ENCODE results near the gene SPAG5.

Gene SPAG5

DNA sequence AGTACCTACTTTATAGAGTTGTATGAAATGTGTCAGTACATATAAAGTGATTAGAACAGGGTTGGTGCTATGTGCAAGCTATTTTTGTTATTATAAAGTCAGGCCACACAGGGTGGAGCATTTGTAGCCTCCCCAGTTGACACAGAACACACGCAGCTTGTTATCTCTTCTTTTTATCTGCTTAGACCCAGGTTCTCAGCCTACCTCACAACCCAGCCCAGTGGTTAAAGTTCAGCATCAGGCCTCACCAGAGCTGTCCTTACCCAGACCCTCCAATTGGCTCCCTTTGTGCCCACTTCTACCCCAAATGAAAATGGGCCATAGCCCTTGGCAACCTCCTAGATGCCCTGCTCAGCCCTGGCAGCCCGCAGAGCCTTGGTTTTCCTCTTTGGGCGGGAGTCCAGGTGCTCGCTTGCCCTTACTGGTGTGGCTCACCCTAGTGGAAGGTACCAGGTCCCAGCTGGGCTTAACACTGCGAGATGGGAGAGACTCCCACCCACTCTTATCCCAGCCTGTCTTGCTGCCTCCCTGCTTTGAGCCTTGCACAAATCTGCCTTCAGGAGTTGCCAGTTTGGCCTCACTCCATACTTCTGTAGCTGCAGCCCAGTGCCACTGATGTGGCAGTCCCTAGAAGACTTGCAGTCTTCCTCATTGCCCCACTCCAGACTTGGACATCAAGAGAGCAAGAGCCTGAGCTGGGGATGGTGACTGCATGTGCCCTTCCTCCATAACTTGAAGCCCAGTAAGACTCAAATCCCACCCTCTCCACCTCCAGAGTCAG, 26.4 kb downstream of the SPAG5 start:
- H3K4me3 ChIP-seq (ENCODE audit: low read length) = peak overlapping the region; percentile 97
- TF ChIP-seq, protein P1, sequence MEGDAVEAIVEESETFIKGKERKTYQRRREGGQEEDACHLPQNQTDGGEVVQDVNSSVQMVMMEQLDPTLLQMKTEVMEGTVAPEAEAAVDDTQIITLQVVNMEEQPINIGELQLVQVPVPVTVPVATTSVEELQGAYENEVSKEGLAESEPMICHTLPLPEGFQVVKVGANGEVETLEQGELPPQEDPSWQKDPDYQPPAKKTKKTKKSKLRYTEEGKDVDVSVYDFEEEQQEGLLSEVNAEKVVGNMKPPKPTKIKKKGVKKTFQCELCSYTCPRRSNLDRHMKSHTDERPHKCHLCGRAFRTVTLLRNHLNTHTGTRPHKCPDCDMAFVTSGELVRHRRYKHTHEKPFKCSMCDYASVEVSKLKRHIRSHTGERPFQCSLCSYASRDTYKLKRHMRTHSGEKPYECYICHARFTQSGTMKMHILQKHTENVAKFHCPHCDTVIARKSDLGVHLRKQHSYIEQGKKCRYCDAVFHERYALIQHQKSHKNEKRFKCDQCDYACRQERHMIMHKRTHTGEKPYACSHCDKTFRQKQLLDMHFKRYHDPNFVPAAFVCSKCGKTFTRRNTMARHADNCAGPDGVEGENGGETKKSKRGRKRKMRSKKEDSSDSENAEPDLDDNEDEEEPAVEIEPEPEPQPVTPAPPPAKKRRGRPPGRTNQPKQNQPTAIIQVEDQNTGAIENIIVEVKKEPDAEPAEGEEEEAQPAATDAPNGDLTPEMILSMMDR (conservative IDR thresholded peaks at IDR 0.05; ENCODE audit: low read length) = no peak
- no peak for DNase-seq (ENCODE audit: low read depth)

DNA sequence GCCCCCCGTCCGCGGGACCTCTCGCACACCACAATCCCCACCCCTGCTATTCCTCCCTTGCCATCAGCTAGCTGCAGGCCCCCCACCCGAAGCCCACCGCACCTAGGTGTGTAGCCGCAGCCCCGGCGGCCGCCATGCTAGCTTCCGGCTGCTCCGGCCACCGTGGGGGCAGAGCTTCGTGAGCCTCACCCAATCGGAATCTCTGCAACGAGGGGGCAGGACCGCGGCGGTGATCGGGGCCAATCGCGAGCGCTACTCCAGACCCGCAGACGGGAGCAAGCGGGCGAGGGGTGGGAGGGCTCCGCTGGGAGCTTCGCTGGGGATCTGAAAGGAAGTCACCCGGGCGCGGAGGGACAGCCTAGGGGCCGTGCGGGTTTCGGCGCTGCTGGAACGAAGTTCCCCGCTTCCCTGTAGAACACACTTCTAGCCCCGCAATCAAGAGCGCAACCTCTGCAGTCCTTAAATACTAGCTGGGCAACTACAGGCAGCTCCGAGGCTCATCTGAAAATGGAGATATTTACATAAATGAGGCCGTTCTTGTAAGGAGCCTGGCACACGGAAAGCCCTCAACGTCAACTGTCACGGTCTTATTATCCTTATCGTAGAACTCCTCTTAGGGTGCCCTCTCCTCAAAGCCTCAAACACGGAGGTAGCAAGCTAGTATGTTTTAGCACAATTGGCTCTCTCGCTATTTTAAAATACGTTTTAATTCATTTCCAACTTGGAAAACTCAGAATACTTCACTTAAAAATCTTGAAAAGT, 27.3 kb downstream of the SPAG5 start, which contains the start of gene PIGS:
Gene PIGS, minus strand, starts transcription at position 164 of the 762 bp plus-strand sequence. Its CDS starts 28 bp downstream, at position 136.
- TF ChIP-seq, protein P1 (conservative IDR thresholded peaks at IDR 0.05; ENCODE audit: low read length) = no peak

DNA sequence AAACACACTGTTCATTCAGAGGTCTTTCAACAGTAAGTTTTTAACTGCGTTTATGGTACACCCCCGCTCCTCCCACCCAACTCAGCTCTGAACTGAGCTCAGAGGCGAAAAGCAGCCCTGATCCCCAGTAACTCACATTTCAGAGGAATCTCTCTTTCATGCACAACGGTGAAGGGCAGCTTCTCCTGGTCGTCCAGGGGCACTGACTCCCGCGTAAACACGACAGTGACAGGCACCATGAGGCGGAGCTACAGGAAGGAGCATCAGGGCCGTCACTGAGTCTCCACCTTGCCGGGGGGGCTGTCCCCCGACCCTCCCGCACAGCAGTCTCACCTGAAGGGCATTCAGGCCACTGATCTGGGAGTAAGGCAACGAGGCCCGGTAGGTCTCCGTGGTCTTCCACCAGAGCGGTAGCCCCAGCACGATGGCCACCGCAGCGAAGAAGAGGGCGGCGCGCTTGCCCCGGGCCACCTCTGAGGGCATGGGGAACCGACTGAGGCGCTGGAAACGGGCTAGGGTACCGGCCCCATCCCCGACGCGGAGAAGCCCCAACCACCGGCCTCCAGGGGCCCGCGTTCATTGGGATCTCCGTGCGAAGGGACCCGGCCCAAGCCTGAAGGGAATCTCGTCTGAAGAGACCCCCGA, 28.0 kb downstream of the SPAG5 start:
- H3K4me3 ChIP-seq (ENCODE audit: low read length) = peak overlapping the region; percentile 97
- no peak for DNase-seq (ENCODE audit: low read depth)
- TF ChIP-seq, protein P1 (conservative IDR thresholded peaks at IDR 0.05; ENCODE audit: low read length) = no peak

More for the DNA sequence above, 27.3 kb downstream of the SPAG5 start, which contains the start of gene PIGS:
- H3K4me3 ChIP-seq (ENCODE audit: low read length) = peak within 1 kb of the TSS; percentile 97
- DNase-seq (ENCODE audit: low read depth) = peak; percentile 87

DNA sequence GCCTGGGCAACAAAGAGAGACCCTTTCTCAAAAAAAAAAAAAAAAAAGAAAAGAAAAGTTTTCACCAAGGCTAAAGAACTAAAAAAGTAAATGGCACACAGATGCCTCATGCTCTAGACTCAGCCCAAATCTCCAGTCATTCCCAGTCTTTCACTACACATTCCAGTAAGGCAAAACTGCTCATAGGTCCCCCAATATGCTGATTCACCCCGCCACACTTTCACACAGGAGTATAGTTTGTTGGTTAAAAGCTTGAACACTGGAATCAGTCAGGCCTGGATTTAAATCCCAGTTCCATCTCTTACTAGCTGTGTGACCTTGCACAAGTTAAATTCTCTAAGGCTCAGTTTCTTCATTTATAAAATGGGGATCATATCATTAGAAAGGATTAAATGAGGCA, 29.4 kb downstream of the SPAG5 start:
- no peak overlapping the region for H3K4me3 ChIP-seq (ENCODE audit: low read length)
- no peak for DNase-seq (ENCODE audit: low read depth)
- TF ChIP-seq, protein P1 (conservative IDR thresholded peaks at IDR 0.05; ENCODE audit: low read length) = no peak

DNA sequence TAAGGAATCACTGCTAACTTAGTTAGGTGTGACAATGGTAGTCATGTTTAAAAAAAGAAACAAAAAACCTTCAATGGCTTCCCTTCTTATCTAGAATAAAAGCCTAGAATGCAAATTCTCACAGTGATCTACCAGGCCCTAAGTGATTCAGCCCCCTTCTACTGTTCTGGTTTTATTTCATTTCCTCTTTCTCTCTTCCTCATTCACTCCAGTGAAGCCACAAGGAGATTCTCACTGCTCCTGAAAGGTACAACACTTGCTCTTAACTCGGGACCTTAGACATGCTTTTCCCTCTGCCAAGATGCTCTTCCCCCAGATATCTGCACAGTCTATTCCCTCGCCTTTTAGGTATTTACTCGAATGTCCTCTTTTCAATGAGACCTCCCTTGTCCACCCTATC, 31.2 kb downstream of the SPAG5 start:
- DNase-seq (ENCODE audit: low read depth) = no peak
- no peak overlapping the region for H3K4me3 ChIP-seq (ENCODE audit: low read length)
- TF ChIP-seq, protein P1 (conservative IDR thresholded peaks at IDR 0.05; ENCODE audit: low read length) = no peak

DNA sequence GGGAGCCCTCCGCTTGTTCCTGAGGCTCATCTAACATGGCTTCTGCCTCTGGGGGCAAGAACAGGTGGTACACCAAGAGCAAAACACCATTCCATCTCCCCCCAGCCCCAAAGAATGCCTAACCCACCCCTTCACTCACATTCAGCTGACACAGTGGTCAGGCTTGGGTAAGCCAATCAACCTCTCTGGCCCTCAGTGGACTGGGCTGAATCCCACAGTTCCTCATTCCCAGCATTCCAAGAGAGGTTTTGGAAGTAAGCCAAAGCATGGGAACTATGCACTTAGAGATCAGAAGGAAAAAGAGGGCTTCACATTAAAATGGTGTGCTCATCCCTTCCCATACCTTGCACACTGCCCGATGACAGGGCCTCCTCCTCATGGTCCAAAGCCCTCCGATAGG, 35.4 kb downstream of the SPAG5 start:
- H3K4me3 ChIP-seq (ENCODE audit: low read length) = no peak overlapping the region
- TF ChIP-seq, protein P1 (conservative IDR thresholded peaks at IDR 0.05; ENCODE audit: low read length) = no peak
- peak; percentile 65 for DNase-seq (ENCODE audit: low read depth)

Data from AG10803 (cell line).